Neural progenitor cell (in vitro differentiated cells): ENCODE data around the gene RNLS.

Source experiments
- EZH2 ChIP-seq: fragments of 200-600 bp; sonication (generic); IDR thresholded peaks from 2 replicates; pipeline ENCODE4 v1.6.1; 2017; ENCODE audit warnings: antibody characterized with exemption, mild to moderate bottlenecking, moderate library complexity
- TF ChIP-seq, protein P1 (sequence below): fragments of 200-600 bp; sonication (generic); IDR thresholded peaks from 2 replicates; pipeline ENCODE4 v1.5.1; 2017; ENCODE audit warnings: antibody characterized with exemption, mild to moderate bottlenecking

- TF ChIP-seq, protein P1, sequence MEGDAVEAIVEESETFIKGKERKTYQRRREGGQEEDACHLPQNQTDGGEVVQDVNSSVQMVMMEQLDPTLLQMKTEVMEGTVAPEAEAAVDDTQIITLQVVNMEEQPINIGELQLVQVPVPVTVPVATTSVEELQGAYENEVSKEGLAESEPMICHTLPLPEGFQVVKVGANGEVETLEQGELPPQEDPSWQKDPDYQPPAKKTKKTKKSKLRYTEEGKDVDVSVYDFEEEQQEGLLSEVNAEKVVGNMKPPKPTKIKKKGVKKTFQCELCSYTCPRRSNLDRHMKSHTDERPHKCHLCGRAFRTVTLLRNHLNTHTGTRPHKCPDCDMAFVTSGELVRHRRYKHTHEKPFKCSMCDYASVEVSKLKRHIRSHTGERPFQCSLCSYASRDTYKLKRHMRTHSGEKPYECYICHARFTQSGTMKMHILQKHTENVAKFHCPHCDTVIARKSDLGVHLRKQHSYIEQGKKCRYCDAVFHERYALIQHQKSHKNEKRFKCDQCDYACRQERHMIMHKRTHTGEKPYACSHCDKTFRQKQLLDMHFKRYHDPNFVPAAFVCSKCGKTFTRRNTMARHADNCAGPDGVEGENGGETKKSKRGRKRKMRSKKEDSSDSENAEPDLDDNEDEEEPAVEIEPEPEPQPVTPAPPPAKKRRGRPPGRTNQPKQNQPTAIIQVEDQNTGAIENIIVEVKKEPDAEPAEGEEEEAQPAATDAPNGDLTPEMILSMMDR, result no peak
- TF ChIP-seq EZH2, result no peak
Observed at GRCh38 chr10:88608780-88609179, 25.7 kb upstream of the RNLS start.
